GM08714 (cell line): ENCODE data around the gene RNF213.

Source experiments
- H3K4me3 ChIP-seq: fragments of 200-500 bp; sonication (Bioruptor generic); 2 replicates; pipeline ENCODE4 v1.5.1; 2014; ENCODE audit warnings: mild to moderate bottlenecking, low read length, inconsistent platforms
- ZNF274 ChIP-seq: IDR thresholded peaks from 2 replicates; pipeline ENCODE4 v1.6.1; 2012; ENCODE audit warnings: mild to moderate bottlenecking, low read depth, low read length

Gene RNF213

DNA sequence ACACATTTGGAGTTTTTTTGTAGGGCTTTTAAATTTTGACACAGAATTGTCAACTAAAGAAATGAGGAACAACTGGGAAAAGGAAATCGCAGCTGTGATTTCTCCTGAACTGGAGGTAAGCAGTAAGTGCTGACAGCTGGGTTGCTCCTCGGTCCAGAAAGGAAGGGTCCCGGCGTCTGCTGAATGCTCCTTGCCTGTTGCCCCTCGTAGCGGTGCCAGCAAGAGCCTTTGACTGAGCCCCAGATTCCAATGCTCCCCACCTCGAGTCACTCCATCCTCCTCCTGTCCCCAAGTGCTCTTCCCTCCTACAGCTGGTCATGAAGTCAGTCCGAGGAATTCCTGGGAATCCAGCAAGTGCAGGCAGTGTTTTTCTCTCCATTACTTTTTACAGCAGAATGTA lies 122.3 kb downstream of the RNF213 start:
- no peak for TF ChIP-seq ZNF274
- H3K4me3 ChIP-seq, result no peak overlapping the region

DNA sequence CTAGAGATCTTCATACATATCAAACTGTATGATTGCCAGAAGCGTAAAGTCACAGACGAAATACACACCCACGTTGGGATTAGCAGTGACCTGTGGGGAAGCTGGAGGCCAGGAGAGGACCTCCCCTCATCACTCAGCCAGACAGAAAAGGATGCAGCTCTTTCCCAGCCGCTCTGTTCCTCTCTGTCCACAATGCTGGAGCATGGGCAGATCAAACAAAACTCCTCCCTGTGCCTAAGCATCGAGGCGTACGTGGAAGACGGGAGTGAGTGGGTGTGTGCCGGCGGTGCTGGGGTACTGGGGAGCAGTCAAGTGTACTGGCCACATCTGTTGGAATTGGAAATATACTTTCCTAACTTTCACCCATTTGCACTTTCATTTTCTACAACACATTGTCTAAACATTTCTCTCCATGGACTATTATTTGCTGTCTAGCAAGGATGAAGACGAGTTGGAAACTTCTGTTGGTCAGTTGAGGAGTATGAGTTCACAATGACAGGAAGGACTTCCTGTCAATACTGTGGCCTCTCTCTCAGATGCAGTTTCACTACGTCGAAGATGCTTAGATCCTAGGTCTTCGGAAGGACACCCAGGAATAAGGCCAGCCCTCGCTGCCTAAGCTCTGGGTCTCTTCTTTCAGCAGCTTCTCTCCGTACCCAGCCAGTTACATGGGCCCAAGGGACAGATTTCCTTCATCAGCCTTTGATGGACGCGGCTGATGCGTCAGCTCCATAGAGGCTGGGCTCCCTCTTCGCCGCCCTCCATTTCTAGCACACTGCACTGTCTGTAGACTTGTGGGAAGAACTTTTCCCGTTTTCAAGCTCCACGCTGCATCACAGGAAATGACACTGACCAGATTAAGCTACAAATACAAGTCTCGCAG lies 123.7 kb downstream of the RNF213 start:
- TF ChIP-seq ZNF274, result no peak

DNA sequence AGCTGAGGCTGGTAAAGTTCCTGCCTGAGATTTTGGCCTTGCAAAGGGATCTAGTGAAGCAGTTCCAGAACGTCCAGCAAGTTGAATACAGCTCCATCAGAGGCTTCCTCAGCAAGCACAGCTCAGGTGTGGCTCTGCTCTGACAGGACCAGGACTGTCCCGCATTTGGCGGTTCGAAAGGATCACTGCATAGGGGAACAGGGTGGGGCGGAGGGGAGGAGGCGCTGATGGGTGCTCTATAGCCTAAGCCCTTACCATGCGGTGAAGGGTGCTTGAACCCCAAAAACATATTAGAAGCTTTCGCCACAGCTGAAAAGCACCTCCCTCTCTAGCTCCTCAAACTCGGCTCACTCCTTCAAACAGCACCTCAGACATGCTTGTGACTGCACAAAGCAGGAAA lies 124.4 kb downstream of the RNF213 start:
- TF ChIP-seq ZNF274, result no peak
- no peak overlapping the region for H3K4me3 ChIP-seq

More for the DNA sequence above, 123.7 kb downstream of the RNF213 start:
- H3K4me3 ChIP-seq, result no peak overlapping the region

DNA sequence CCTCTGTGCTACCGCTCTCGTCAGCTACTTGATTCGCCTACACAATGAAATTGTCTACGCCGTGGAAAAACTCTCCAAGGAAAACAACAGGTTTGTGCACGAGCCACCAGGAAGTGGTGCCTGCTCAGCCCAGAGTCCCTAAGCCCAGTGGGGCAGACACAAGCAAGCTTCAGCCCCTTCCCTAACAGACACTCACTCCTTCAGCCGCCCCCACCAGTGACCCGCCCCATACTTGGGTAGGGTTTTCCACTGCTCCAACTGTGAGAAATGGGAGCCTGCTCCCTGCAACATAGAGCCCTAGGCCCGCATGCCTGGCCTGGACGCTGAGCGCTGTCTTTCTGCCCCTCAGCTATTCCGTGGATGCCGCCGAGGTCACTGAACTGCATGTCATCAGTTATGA lies 125.7 kb downstream of the RNF213 start:
- TF ChIP-seq ZNF274, result no peak
- no peak overlapping the region for H3K4me3 ChIP-seq

DNA sequence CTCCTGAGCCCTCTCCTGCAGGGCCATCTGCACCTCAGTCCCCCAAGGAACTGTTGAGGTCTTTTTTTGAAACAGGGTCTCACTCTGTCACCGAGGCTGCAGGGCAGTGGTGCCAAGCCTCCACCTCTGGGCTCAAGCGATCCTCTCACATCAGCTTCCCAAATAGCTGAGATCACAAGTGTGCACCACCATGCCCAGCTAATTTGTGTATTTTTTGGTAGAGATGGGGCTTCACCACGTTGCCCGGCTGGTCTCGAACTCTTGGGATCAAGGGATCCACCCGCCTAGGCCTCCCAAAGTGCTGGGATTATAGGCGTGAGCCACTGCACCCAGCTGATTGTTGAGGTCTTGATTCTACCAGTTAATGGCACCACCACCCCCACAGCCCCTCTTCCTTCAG lies 126.4 kb downstream of the RNF213 start:
- H3K4me3 ChIP-seq, result no peak overlapping the region
- no peak for TF ChIP-seq ZNF274

DNA sequence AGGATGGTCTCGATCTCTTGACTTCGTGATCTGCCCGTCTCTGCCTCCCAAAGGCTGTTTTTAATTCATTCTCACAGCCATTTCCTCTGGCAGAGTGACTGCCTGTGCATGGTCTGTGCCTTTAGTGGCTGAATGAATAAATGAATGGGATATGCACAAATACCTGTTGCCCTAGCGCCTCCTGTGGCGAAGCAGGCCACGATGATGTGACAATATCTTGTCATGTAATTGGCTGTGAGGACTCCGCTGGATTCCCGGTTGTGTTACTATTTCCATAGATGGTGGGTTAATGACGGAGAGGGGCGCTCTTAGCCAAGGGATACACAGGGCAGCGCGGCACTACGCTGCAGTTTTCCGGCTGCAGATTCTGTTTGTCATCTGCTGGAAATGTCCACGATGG lies 127.5 kb downstream of the RNF213 start:
- TF ChIP-seq ZNF274, result no peak
- no peak overlapping the region for H3K4me3 ChIP-seq

DNA sequence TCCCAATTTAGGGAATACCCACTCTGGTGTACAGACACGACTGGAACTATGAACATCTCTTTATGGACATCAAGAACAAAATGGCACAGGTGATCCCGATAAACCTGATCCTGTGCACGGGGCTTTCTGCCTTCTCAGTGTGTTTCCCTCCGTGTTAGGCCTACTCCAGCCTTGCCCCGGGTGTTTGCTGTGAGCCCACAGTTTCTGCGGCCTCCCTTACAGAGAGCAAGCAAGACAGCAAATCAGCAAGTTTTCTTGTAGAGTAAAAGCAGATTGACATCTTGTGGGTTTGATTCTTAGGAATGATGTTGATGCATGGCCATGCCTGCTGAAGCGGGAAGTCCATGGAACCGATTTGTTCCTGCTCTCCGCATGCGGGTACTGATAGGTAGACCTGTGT lies 127.9 kb downstream of the RNF213 start:
- no peak overlapping the region for H3K4me3 ChIP-seq

DNA sequence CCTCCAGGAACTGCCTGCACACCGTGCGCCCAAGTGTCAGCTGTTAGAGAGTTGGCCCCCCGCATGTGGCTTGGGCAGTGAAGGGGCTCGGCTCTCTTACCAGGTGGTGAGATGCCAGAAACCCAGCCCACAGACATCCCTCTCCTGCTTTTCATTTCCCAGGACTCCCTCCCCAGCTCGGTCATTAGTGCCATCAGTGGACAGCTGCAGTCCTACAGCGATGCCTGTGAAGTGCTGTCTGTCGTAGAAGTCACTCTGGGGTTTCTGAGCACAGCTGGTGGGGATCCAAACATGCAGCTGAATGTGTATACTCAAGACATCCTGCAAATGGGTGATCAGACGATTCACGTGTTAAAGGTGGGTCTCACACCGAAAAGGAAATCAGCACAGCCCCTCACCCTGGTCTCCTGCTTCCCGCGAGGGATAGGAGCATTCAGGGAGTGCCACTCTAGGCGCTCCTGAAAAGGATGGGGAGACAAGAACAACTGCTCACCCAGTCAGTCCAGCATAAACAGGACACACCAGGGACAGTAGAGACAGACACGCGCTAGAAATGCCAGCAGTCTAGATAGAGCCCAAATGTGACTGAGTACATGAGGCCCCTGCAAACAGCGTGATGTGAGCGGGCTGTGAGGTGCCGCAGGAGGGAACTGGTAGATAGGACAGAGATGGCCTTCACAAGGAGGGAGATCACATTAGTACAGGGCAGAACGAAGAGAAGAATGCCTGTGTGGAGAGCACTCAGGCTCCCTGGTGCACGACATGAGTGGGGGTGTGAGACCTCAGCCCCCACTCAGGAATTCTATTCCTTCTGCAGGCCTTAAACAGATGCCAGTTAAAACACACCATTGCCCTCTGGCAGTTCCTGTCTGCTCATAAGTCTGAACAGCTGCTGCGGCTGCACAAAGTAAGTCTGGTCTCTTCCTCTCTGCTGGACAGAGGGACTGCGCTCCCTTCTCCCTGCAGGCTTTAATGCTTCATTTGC lies 128.7 kb downstream of the RNF213 start:
- H3K4me3 ChIP-seq, result no peak overlapping the region
- TF ChIP-seq ZNF274, result no peak

More for the DNA sequence above, 127.9 kb downstream of the RNF213 start:
- TF ChIP-seq ZNF274, result no peak

DNA sequence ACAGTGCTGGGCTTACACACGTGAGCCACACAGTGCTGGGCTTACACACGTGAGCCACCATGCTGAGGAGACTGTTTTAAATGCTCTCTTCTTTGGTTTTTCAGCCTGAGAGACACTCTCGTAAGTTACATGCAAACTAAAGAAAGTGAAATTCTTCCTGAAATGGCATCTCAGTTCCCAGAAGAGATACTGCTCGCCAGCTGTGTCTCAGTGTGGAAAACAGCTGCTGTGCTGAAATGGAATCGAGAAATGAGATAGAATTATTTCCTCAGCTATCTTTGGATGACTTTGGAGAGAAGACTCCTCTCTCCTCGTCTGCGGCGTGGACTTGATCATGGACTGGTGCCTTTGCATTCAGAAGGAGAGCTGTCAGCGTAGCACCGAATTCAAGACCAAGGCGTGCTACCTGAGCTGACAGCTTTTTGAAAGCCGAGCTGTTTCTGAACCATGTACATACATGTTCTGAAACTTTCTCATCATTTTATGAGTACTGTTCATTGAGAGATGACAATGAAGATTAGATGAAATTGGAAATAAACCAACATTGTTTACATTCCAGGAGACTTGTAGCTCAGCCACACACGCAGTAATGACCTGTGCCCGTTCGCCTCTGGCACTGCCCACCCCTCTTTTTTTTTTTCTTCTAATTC lies 132.7 kb downstream of the RNF213 start:
- H3K4me3 ChIP-seq, result no peak overlapping the region
- no peak for TF ChIP-seq ZNF274

DNA sequence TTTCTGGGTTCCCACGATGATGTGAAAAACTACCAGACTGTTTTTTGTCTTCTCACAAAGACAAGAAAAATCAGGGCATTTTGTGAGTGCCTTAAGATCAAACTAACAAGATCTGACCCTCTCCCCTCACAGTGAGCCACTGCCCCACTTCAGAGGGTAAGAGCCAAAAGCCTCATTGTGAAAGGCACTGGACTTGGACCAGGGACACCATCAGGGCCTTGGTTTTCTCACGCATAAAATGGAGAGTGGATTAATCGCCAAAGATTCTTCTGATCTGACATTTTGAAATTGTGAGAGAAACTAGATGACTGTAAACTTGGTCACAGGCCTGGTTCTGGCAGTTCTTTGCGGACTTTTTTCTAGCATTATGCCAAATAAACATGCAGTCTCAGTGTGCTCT lies 133.3 kb downstream of the RNF213 start:
- no peak for TF ChIP-seq ZNF274
- H3K4me3 ChIP-seq, result no peak overlapping the region

DNA sequence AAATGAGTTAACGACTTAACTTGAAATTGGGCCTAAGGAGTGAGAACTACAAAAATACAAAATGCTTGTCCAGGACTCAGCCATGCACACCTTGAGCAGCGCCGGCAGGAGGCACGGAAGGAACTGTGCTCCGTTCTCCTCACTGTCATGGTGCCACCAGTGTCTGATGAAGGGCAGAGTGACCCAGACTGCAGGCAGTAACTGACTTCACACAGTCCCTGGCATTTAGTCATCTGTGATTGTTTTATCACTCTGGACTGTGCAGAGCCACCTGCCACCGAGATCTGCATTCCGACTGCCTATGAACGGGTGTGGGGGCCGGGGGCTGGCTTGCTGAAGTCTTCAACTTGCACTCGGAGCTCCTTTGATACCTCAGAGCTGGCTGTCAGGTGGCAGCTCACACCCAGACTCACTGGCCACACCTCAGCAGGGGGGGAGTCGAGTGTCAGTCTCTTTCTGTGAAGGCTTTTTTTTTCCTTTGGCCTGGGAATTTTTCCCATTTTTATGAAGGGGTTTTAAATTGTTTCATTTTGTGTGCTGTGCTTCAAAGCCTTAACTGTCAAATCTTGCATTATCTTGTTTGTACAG lies 134.1 kb downstream of the RNF213 start:
- H3K4me3 ChIP-seq, result no peak overlapping the region
- TF ChIP-seq ZNF274, result no peak

DNA sequence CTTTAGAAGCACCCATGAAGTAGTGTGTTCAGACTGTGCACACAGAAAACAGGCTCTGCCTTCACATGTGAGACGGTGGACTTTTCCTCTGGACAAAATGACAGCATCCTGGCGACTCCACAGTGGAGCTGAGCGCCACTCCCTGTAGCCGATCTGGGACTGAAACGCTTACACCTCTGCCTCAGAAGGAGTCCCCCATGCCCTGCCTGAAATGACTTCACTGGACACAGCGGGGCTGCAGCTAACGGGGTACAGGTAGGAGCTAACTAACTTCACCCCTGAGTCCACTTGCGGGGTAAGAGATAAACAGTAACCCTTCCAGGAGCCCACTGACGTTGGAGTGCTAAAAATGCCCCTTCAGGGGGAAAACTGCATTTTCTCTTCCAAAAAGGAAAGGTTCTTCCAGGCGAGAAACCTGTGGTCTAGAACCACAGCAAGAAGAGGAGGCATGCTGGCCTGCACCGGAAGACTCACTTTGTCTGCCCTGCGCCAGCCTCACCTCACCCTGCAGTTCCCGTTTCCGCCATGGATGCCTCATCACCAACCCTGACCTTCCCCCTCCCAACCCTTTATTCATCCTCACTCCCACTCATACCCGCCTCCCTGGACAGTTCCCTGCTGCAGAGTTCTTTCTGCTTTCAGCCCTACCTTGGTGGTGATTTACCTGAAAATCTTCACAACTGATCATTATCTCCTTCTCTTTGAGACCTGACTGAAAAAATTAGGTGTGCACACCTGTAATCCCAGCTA lies 134.9 kb downstream of the RNF213 start:
- H3K4me3 ChIP-seq, result no peak overlapping the region
- TF ChIP-seq ZNF274, result no peak

DNA sequence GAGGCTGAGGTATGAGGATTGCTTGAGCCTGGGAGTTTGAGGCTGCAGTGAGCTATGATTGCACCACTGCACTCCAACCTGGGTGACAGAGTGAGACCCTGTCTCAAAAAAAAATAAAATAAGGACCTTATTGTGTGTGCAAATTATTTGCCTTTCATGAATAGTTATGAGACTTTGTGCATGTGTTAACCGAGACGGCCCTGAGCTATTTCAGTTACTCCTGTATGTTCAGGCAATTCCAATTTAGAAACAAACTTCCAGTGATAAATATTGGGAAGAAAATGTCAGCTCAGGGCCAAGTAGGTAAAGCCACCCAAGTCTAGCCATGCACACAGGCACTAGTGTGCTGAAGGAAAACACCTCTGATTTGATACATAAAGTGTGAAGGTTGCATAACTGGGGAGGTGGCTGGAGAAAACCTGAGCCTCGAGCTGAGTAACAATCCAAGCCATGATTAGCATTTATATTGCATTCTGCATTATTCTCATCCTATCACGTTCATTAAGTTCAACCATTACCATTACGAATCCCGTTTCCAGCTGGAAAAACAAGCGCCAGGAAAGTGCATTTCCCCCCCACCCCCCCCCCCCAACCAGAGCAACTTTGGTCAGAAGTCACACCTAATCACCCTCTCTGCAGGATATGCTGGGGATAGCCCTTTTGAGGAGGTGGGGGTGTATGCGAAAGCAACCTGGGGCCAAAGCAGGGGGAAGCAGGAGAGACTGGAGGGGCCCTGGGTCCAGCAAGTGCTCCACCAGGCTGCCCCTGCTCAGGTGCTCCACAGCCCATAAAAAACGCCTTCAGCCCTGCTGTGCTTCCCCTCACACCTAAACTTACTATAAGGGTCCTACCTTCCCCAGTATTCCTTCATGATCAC lies 135.7 kb downstream of the RNF213 start:
- H3K4me3 ChIP-seq, result no peak overlapping the region
- no peak for TF ChIP-seq ZNF274
